ENCODE data around the gene AMPD2.

- no peak for TF ChIP-seq CTCF (IDR thresholded peaks at IDR 0.05)
- no peak for TF ChIP-seq POLR2A (IDR thresholded peaks at IDR 0.05)
These were observed 10.7 kb downstream of the AMPD2 start for GRCh38 chr1:109630081-109630897.
